HG02884 (cell line): ENCODE measurements around the gene SALL2.

Experiments
- ATAC-seq: cut with Tn5 transposase; IDR thresholded peaks from one replicate; pipeline ENCODE4 v1.9.1; 2021; ENCODE audit warnings: mild to moderate bottlenecking, moderate library complexity; ENCODE audit not compliant: unreplicated experiment

The SALL2 gene

GRCh38 chr14:21528381-21529348, 2.5 kb upstream of the SALL2 start:
- no peak for ATAC-seq

GRCh38 chr14:21527318-21527679, 1.2 kb upstream of the SALL2 start:
- no peak for ATAC-seq

- ATAC-seq: no peak
Measured at GRCh38 chr14:21526672-21527317, 649 bp upstream of the SALL2 start.

- ATAC-seq: no peak
Measured at GRCh38 chr14:21525571-21525961, 580 bp downstream of the SALL2 start.

GRCh38 chr14:21524575-21525490, 1.3 kb downstream of the SALL2 start:
- no peak for ATAC-seq

GRCh38 chr14:21523203-21523602, 2.9 kb downstream of the SALL2 start:
- no peak for ATAC-seq

- no peak for ATAC-seq
Measured at GRCh38 chr14:21521501-21521900, 4.6 kb downstream of the SALL2 start.

GRCh38 chr14:21520767-21521166, 5.4 kb downstream of the SALL2 start:
- ATAC-seq: no peak

GRCh38 chr14:21518725-21519124, 7.4 kb downstream of the SALL2 start:
- no peak for ATAC-seq

GRCh38 chr14:21514341-21514740, 11.8 kb downstream of the SALL2 start:
- no peak for ATAC-seq

- peak; percentile 98 for ATAC-seq
Measured at GRCh38 chr14:21510735-21511657, 15.2 kb downstream of the SALL2 start, which contains the start of gene METTL3. TSS of gene METTL3 (minus strand) at chr14:21511340. CDS start at chr14:21511223, 117 bp downstream.

- no peak for ATAC-seq
Measured at GRCh38 chr14:21509432-21510143, 16.6 kb downstream of the SALL2 start.

GRCh38 chr14:21506557-21506956, 19.6 kb downstream of the SALL2 start:
- ATAC-seq: no peak

GRCh38 chr14:21505012-21505553, 21.1 kb downstream of the SALL2 start:
- peak; percentile 85 for ATAC-seq

GRCh38 chr14:21503376-21503775, 22.8 kb downstream of the SALL2 start:
- ATAC-seq: no peak

- ATAC-seq: no peak
Measured at GRCh38 chr14:21501568-21501967, 24.6 kb downstream of the SALL2 start.

GRCh38 chr14:21498540-21499526, 27.3 kb downstream of the SALL2 start:
- no peak for ATAC-seq

- no peak for ATAC-seq
Measured at GRCh38 chr14:21496453-21496852, 29.7 kb downstream of the SALL2 start.
